SK-N-SH (cell line): ENCODE measurements around the gene PPP1R9A. TPM values are rescaled to one million over a fixed set of nuclear protein-coding genes. Genes with fewer than 3 reads are reported as not detected.

Experiments
- CTCF ChIA-PET: fragments of 300-600, 350-600 bp; formaldehyde crosslinking; extraction: SDS; loops from one replicate; lab custom pipeline; 2021; lab: Yijun Ruan, JAX
- POLR2A ChIA-PET: fragments of 350-600 bp; sonication (Branson Sonifier 250); formaldehyde crosslinking; extraction: SDS; loops from one replicate; lab custom pipeline; 2020; ENCODE audit warnings: antibody characterized with exemption, inconsistent platforms; lab: Yijun Ruan, JAX
- DNase-seq: peaks from one replicate; pipeline ENCODE4 v3.0.0; 2012
- H2AFZ ChIP-seq: fragments of 200-600 bp; sonication (generic); 2 replicates; pipeline ENCODE4 v1.8.1; 2016; ENCODE audit warnings: antibody characterized with exemption, mild to moderate bottlenecking, low read depth
- H3F3A ChIP-seq: fragments of 200-600 bp; sonication (generic); replicated peaks from 2 replicates; pipeline ENCODE3; 2016; ENCODE audit warnings: antibody characterized with exemption, mild to moderate bottlenecking; ENCODE audit not compliant: insufficient read depth
- H3K27ac ChIP-seq, 2 experiments: fragments of 200-500 bp in 1 of 2; fragments of 200-600 bp in 1 of 2; sonication (Bioruptor generic) in 1 of 2; sonication (generic), shearing (Covaris generic) in 1 of 2; 2 replicates each; pipeline versions ENCODE4 v1.5.1 to v1.6.1; 2014 to 2016; ENCODE audit warnings: low read depth in 2 of 2, inconsistent platforms in 1 of 2, low read length in 1 of 2, mild to moderate bottlenecking in 1 of 2, mixed read lengths in 1 of 2
- H3K27me3 ChIP-seq: fragments of 200-600 bp; sonication (generic), shearing (Covaris generic); 2 replicates; pipeline ENCODE4 v1.6.1; 2016; ENCODE audit warnings: mixed run types; ENCODE audit not compliant: insufficient read depth
- H3K36me3 ChIP-seq, 2 experiments: fragments of 200-500 bp in 1 of 2; fragments of 200-600 bp in 1 of 2; sonication (Bioruptor generic) in 1 of 2; sonication (generic) in 1 of 2; replicated peaks in 1 of 2; 2 replicates each; pipeline versions ENCODE3 to v1.5.1; 2014 to 2016; ENCODE audit warnings: low read length in 1 of 2, mild to moderate bottlenecking in 1 of 2; ENCODE audit not compliant: insufficient read depth in 2 of 2, control insufficient read depth in 1 of 2
- H3K4me1 ChIP-seq, 2 experiments: fragments of 200-500 bp in 1 of 2; fragments of 200-600 bp in 1 of 2; sonication (Bioruptor generic) in 1 of 2; sonication (generic), shearing (Covaris generic) in 1 of 2; 2 replicates each; pipeline versions ENCODE4 v1.5.1 to v1.6.1; 2014 to 2016; ENCODE audit warnings: low read depth in 1 of 2, low read length in 1 of 2, mixed run types in 1 of 2; ENCODE audit not compliant: insufficient read depth in 2 of 2, control insufficient read depth in 1 of 2
- H3K4me2 ChIP-seq: fragments of 200-600 bp; sonication (generic), shearing (Covaris generic); 2 replicates; pipeline ENCODE4 v1.6.1; 2017; ENCODE audit warnings: mixed run types
- H3K4me3 ChIP-seq, 2 experiments: fragments of 200-500 bp in 1 of 2; fragments of 200-600 bp in 1 of 2; sonication (Bioruptor generic) in 1 of 2; sonication (generic), shearing (Covaris generic) in 1 of 2; 2 replicates each; pipeline versions ENCODE4 v1.5.1 to v1.8.1; 2014 to 2016; ENCODE audit warnings: low read depth in 2 of 2, inconsistent platforms in 1 of 2, low read length in 1 of 2, mild to moderate bottlenecking in 1 of 2, mixed read lengths in 1 of 2, moderate library complexity in 1 of 2
- H3K79me2 ChIP-seq: fragments of 200-600 bp; sonication (generic); 2 replicates; pipeline ENCODE4 v1.8.1; 2017; ENCODE audit warnings: mild to moderate bottlenecking; ENCODE audit not compliant: insufficient read depth
- H3K9ac ChIP-seq: fragments of 200-600 bp; sonication (generic); 2 replicates; pipeline ENCODE4 v1.6.1; 2017; ENCODE audit warnings: mixed run types
- H3K9me2 ChIP-seq: fragments of 200-600 bp; sonication (generic); 2 replicates; pipeline ENCODE4 v1.6.1; 2017; ENCODE audit warnings: mixed run types
- H3K9me3 ChIP-seq: fragments of 200-600 bp; sonication (generic); 2 replicates; pipeline ENCODE4 v1.6.1; 2017; ENCODE audit warnings: mixed run types, mild to moderate bottlenecking, moderate library complexity
- H4K20me1 ChIP-seq: fragments of 200-600 bp; sonication (generic); 2 replicates; pipeline ENCODE4 v1.6.1; 2017; ENCODE audit warnings: mild to moderate bottlenecking, mixed run types; ENCODE audit not compliant: insufficient read depth
- FOSL2 ChIP-seq: IDR thresholded peaks from 2 replicates; pipeline ENCODE4 v1.4.0; 2012; ENCODE audit warnings: low read depth, mild to moderate bottlenecking, moderate library complexity, borderline replicate concordance
- MEF2A ChIP-seq: IDR thresholded peaks from 2 replicates; pipeline ENCODE4 v1.4.0; 2012; ENCODE audit warnings: low read depth, borderline replicate concordance
- MXI1 ChIP-seq: IDR thresholded peaks from 2 replicates; pipeline ENCODE4 v1.6.1; 2012; ENCODE audit warnings: mild to moderate bottlenecking, low read depth, low read length, improper control_type of control experiment
- PBX3 ChIP-seq: IDR thresholded peaks from 2 replicates; pipeline ENCODE4; 2012
- SIN3A ChIP-seq: IDR thresholded peaks from 2 replicates; pipeline ENCODE4 v1.6.1; 2012; ENCODE audit warnings: low read depth, mild to moderate bottlenecking, low read length, moderate library complexity, borderline replicate concordance
- TCF12 ChIP-seq: IDR thresholded peaks from 2 replicates; pipeline ENCODE4 v1.4.0; 2012
- WGBS: methylation state at CpG from one replicate; pipeline ENCODE4 v1.1.6; 2017; ENCODE audit warnings: low lambda C conversion rate; 5-methylcytosine and 5-hydroxymethylcytosine counted together
- polyA plus RNA-seq, 3 experiments: library from polyadenylated mRNA; depleted of rRNA; stranded (reverse); fragments of >200 nt; gene quantifications; 2 replicates each; pipeline ENCODE4 v1.2.3, GENCODE V29; 2012
- TF ChIP-seq, protein P1 (sequence below): fragments of 150-350 bp; IDR thresholded peaks from 2 replicates; pipeline ENCODE4 v1.6.1; 2016; ENCODE audit warnings: mild to moderate bottlenecking, low read depth, low read length
- TF ChIP-seq, protein P2 (sequence below): fragments of 200-600 bp; sonication (generic); IDR thresholded peaks from 2 replicates; pipeline ENCODE4 v1.6.1; 2017; ENCODE audit warnings: antibody characterized with exemption, mild to moderate bottlenecking, moderate library complexity
- TF ChIP-seq, protein P3 (sequence below): IDR thresholded peaks from 2 replicates; pipeline ENCODE4 v1.6.1; 2012; ENCODE audit warnings: mild to moderate bottlenecking, low read depth, low read length, moderate library complexity

PPP1R9A gene
- polyA plus RNA-seq, 1 of the 3 experiments (the other 2 are of a cell fraction), result 0.30 TPM

- POLR2A ChIA-PET, result no interaction called here
- no peak overlapping the region for H3K4me2 ChIP-seq
- no peak overlapping the region for H3K9ac ChIP-seq
- no peaks in the 10 kb centered on the region for H3F3A ChIP-seq
- no peaks in the 10 kb centered on the region for H3K4me1 ChIP-seq
- no peaks in the 10 kb centered on the region for H3K36me3 ChIP-seq
- TF ChIP-seq TCF12, result no peak
- TF ChIP-seq, all 33 proteins: peak for 0
- Histone ChIP-seq H3K9me2 (0 out of 2 replicates have a peak, but pooled peaks cover 5% of the 10 kb centered on the region), H3K27ac (no peak overlapping the region), H3K9me3 (no peaks in the 10 kb centered on the region), H4K20me1 (no peaks in the 10 kb centered on the region), H3K79me2 (no peaks in the 10 kb centered on the region), H2AFZ (no peak overlapping the region), H3K27me3 (no peaks in the 10 kb centered on the region), H3K4me3 (no peak overlapping the region)
- DNase-seq, result no peak
- CTCF ChIA-PET, result interaction anchor here (1.1 kb wide), 1 partner anchor 16 kb away, joined by 4 read pairs; no protein-coding TSS in a partner anchor
Measured at GRCh38 chr7:95105627-95106026, 198.2 kb downstream of the PPP1R9A start.

- H3K9me3 ChIP-seq, result no peaks in the 10 kb centered on the region
- no peaks in the 10 kb centered on the region for H4K20me1 ChIP-seq
- H3K79me2 ChIP-seq, result no peaks in the 10 kb centered on the region
- no peak overlapping the region for H3K9ac ChIP-seq
- H2AFZ ChIP-seq, result no peak overlapping the region
- WGBS, result 27% methylated on average over 2 of the region's 2 CpGs
- no peak overlapping the region for H3K27ac ChIP-seq
- no peaks in the 10 kb centered on the region for H3K36me3 ChIP-seq
- no peak overlapping the region for H3K4me2 ChIP-seq
- POLR2A ChIA-PET, result no interaction called here
- no peak overlapping the region for H3K4me3 ChIP-seq
- CTCF ChIA-PET, result no interaction called here
- H3F3A ChIP-seq, result no peaks in the 10 kb centered on the region
- no peaks in the 10 kb centered on the region for H3K4me1 ChIP-seq
- DNase-seq, result no peak
- H3K9me2 ChIP-seq, result 0 out of 2 replicates have a peak, but pooled peaks cover 5% of the 10 kb centered on the region
- no peaks in the 10 kb centered on the region for H3K27me3 ChIP-seq
- TF ChIP-seq, protein P1, sequence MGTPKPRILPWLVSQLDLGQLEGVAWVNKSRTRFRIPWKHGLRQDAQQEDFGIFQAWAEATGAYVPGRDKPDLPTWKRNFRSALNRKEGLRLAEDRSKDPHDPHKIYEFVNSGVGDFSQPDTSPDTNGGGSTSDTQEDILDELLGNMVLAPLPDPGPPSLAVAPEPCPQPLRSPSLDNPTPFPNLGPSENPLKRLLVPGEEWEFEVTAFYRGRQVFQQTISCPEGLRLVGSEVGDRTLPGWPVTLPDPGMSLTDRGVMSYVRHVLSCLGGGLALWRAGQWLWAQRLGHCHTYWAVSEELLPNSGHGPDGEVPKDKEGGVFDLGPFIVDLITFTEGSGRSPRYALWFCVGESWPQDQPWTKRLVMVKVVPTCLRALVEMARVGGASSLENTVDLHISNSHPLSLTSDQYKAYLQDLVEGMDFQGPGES, result no peak
- TF ChIP-seq PBX3, result no peak
Measured at GRCh38 chr7:95106401-95106800, 199.0 kb downstream of the PPP1R9A start.

DNA sequence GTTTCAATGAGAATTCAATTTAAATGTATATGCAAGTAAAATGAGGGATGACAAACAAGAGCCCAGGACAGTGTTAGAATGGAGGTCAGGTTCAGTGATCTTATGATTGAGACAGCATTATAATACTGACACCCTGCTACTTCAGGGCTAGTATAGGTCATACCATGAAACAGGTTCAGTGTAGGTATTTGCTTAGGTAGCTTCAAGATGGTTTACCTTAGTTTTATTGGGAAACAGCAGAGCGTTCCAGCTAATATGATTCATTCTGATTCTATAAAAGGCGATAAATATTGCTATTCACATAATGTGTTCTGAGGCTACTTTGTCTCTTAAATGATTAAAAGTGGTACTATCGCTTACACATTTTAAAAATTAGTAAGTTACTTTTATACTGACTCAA, 203.3 kb downstream of the PPP1R9A start:
- Histone ChIP-seq H3K4me3 (no peak overlapping the region), H3K36me3 (no peaks in the 10 kb centered on the region), H3K9me3 (no peaks in the 10 kb centered on the region), H3K4me1 (no peaks in the 10 kb centered on the region), H3K9ac (no peak overlapping the region), H3K4me2 (no peak overlapping the region), H3K79me2 (no peaks in the 10 kb centered on the region), H2AFZ (no peak overlapping the region), H3K9me2 (0 out of 2 replicates have a peak, but pooled peaks cover 5% of the 10 kb centered on the region), H3K27me3 (no peaks in the 10 kb centered on the region; the same call in 1 of the 2 replicates), H4K20me1 (no peaks in the 10 kb centered on the region), H3F3A (no peaks in the 10 kb centered on the region), H3K27ac (no peak overlapping the region)
- POLR2A ChIA-PET, result no interaction called here
- CTCF ChIA-PET, result no interaction called here
- TF ChIP-seq, protein P1, result no peak
- TF ChIP-seq MXI1, result no peak
- TF ChIP-seq, protein P2, sequence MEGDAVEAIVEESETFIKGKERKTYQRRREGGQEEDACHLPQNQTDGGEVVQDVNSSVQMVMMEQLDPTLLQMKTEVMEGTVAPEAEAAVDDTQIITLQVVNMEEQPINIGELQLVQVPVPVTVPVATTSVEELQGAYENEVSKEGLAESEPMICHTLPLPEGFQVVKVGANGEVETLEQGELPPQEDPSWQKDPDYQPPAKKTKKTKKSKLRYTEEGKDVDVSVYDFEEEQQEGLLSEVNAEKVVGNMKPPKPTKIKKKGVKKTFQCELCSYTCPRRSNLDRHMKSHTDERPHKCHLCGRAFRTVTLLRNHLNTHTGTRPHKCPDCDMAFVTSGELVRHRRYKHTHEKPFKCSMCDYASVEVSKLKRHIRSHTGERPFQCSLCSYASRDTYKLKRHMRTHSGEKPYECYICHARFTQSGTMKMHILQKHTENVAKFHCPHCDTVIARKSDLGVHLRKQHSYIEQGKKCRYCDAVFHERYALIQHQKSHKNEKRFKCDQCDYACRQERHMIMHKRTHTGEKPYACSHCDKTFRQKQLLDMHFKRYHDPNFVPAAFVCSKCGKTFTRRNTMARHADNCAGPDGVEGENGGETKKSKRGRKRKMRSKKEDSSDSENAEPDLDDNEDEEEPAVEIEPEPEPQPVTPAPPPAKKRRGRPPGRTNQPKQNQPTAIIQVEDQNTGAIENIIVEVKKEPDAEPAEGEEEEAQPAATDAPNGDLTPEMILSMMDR, result no peak
- no peak for TF ChIP-seq MEF2A
- no peak for TF ChIP-seq FOSL2
- no peak for TF ChIP-seq SIN3A
- TF ChIP-seq, protein P3, sequence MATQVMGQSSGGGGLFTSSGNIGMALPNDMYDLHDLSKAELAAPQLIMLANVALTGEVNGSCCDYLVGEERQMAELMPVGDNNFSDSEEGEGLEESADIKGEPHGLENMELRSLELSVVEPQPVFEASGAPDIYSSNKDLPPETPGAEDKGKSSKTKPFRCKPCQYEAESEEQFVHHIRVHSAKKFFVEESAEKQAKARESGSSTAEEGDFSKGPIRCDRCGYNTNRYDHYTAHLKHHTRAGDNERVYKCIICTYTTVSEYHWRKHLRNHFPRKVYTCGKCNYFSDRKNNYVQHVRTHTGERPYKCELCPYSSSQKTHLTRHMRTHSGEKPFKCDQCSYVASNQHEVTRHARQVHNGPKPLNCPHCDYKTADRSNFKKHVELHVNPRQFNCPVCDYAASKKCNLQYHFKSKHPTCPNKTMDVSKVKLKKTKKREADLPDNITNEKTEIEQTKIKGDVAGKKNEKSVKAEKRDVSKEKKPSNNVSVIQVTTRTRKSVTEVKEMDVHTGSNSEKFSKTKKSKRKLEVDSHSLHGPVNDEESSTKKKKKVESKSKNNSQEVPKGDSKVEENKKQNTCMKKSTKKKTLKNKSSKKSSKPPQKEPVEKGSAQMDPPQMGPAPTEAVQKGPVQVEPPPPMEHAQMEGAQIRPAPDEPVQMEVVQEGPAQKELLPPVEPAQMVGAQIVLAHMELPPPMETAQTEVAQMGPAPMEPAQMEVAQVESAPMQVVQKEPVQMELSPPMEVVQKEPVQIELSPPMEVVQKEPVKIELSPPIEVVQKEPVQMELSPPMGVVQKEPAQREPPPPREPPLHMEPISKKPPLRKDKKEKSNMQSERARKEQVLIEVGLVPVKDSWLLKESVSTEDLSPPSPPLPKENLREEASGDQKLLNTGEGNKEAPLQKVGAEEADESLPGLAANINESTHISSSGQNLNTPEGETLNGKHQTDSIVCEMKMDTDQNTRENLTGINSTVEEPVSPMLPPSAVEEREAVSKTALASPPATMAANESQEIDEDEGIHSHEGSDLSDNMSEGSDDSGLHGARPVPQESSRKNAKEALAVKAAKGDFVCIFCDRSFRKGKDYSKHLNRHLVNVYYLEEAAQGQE, result no peak
- DNase-seq, result no peak
- 36% methylated on average over 3 of the region's 3 CpGs for WGBS
